HG02763 (cell line): ENCODE results near the gene SLC7A14.

Experiments used
- ATAC-seq: cut with Tn5 transposase; IDR thresholded peaks from one replicate; pipeline ENCODE4 v1.9.1; 2021; ENCODE audit warnings: mild to moderate bottlenecking, moderate library complexity; ENCODE audit not compliant: unreplicated experiment

The SLC7A14 gene

DNA sequence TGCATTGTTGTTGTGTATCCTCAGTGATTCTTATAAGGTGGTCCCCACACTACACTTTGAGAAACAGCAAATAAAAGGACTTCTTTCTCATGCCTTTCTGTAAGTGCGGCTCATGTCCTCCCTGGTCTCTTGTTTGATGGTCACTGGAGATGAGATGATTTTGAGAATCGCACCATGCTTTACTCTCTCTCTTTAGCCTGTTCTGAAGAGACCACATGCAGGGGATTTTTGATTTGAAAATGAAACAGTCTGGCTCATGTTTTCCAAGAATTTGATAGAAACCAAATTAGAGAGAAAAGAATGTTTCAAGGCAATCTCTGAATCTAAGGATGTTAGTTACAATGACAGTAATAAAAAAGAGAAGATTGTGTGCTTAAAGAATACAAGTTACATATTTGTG is 149.2 kb downstream of the SLC7A14 start:
- no peak for ATAC-seq

GRCh38 chr3:170432416-170432815 is 153.5 kb downstream of the SLC7A14 start:
- no peak for ATAC-seq

GRCh38 chr3:170431054-170431453 is 154.8 kb downstream of the SLC7A14 start:
- no peak for ATAC-seq

GRCh38 chr3:170429050-170429449 is 156.8 kb downstream of the SLC7A14 start:
- no peak for ATAC-seq

- ATAC-seq, result no peak
Observed at GRCh38 chr3:170428095-170428494, 157.8 kb downstream of the SLC7A14 start.

GRCh38 chr3:170426240-170426797 is 159.6 kb downstream of the SLC7A14 start:
- no peak for ATAC-seq

- no peak for ATAC-seq
Observed at GRCh38 chr3:170425491-170426239, 160.2 kb downstream of the SLC7A14 start.

GRCh38 chr3:170424879-170425278 is 161.0 kb downstream of the SLC7A14 start:
- no peak for ATAC-seq

DNA sequence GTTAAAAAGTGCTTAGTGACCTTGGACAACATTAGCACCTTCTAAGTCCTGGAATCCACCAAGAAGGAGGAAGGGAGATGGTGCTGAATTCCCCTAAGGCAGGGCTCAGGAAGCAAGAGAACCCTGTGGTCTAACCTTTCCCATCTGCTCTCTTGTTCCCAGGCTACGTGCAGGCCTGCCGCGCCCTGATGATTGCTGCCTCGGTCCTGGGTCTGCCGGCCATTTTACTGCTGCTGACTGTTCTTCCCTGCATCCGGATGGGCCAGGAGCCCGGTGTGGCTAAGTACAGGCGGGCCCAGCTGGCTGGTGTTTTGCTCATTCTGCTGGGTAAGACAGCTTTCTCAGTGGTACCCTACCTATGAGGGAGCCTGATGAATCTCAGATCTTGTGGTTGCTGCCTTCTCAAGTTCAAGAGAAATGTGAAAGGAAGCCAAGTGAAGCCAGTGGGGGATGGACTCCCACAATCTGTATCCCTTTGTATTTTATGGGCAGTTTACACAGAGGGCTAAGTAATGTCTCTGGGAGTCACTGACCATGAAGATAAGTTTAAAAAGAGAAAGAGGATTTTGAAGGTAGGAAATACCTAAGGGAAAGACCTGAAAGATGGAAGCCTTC is 162.8 kb downstream of the SLC7A14 start:
- no peak for ATAC-seq

GRCh38 chr3:170421758-170422157 is 164.1 kb downstream of the SLC7A14 start:
- no peak for ATAC-seq

DNA sequence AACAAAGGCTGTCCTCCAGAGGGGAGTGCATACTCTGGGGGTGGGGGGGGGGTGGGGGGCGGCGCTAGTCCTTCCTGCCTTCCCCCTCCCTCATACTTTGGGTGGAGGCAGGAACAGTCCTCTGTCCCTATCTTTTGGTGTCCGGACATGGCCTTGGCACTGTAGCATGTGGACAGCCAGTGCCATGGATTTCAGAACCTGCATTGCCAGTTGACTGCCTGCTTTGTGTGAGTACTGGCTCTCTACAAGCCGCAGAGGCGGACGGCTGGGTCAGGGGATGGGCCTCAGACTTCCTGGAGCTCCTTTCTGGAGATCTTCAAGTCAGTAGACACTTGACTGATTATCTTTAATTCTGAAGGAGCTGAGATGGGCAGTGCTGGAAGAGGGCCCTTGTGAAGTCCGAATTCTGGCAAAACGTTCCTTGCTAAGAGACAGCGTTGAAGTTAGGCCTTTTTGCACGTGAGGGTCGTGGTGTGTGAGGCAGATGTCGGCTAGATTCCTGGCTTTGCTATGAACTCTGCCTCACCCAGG is 164.7 kb downstream of the SLC7A14 start:
- ATAC-seq, result no peak

DNA sequence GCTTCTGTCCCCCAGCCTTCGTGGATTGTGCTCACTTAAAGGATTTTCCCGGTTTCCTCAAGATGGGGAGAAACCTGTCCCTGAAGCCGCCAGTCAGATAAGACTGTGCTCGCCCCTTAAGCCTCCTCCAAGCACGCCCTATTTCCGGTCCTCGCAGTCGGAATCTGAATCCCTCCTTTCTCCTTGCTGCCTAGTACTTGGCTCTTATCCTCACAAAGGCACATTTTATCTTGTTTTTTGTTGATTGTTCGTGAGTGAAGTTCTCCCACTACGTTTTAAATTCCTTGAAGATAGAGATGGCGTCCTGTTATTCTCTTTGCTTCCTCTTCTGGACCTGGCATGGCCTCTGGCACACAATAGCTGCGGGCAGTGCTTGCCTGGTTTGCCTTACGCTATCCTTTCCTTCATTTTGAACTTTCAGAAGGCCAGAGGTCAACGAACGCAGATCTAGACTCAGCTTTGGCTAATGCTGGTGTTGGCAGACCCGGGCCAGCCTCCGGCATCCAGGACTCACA is 165.5 kb downstream of the SLC7A14 start:
- no peak for ATAC-seq

- ATAC-seq, result no peak
Observed at GRCh38 chr3:170419557-170420087, 166.3 kb downstream of the SLC7A14 start.

DNA sequence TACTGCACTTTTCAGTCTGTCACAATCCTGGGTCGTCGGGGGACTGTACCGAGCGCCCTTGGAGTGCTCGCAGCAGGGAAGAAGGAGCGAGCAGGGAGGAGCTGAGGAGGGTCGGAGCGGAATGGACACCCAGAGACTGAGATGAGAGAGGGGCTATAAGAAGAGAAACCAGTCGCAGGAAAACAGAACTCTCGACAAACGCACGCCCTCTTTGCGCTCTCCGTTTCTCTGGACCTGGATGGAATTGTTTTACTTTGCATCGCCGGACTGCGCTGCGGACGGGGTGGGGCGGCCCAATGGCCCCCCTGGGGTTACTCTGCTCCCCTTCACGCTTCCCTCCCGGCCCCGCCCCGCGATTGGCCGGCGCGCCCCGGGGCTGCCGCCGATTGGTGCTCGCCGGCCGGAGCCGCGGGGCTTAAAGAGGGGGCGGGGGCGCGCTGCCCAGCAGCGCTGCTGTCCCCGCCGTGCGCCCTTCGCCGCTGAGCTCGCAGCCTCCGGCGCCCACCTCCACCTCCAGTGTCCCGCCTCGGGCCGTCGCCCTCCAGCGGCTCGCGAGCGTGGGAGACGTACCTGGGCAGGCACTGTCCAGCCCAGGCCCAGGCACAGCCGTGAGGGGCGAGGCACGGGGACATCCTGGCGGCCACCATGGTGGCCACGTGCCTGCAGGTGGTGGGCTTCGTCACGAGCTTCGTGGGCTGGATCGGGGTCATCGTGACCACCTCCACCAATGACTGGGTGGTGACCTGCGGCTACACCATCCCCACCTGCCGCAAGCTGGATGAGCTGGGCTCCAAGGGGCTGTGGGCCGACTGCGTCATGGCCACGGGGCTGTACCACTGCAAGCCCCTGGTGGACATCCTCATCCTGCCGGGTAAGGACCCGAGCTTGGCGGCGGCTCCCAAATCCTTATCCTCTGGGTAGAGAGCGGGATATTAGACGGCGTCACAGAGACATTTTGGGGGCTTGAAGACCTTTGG is 167.2 kb downstream of the SLC7A14 start, which contains the start of gene CLDN11:
Gene CLDN11, plus strand, starts transcription at position 447 of the 977 bp plus-strand sequence. Its CDS starts 199 bp downstream, at position 646.
- no peak for ATAC-seq

DNA sequence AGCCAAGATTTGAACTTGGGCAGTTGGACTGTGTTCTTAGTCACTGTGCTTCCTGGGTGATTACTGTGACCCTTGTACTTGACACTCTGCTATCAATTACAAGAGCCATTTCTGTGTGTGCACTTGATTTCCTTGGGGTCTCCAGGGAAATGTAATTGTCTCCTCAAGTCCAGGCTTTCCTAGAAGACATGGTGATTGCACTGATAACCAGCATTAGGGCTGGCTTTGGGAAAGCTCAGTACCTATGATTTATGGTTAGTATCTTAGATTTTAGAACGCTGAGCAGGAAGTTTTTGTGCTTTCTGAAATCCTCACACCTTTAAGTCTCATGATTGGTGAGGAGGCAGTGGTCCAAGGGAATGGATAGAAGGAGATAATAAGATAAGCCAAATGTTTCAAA is 168.8 kb downstream of the SLC7A14 start:
- no peak for ATAC-seq

- ATAC-seq, result no peak
Observed at GRCh38 chr3:170414202-170414663, 171.6 kb downstream of the SLC7A14 start.

DNA sequence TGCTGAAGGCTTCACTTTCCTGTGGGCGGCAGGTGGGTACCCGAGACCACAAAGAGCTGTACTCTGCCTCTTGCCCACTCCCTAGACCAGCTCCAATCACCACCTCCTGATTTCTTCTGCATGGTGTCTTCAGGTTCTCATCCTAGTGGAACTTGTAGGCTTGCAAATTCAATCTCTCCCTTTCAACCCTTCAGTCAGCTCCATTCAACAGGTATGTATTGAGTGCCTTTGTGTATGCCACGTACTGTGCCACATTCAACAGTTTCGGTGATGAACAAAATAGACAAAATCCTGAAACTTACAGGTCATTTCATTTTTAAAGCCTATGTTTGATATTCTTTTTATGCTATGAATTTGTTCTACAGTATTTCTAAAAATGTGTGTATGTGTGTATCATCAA is 172.6 kb downstream of the SLC7A14 start:
- no peak for ATAC-seq

GRCh38 chr3:170410428-170411029 is 175.3 kb downstream of the SLC7A14 start:
- ATAC-seq, result no peak
